Measurements from ENCODE around the gene CLINT1. TPM values are rescaled to one million over a fixed set of nuclear protein-coding genes. Genes with fewer than 3 reads are reported as not detected.
"Not testable (repeated sequence)": the region's sequence is repeated elsewhere in the genome, so short reads cannot be mapped to it uniquely, and the experiment has no call there.

The CLINT1 gene
- total and polyA plus RNA-seq, 2 of the 4 experiments (the other 2 are of a cell fraction): 144 to 146 TPM

DNA sequence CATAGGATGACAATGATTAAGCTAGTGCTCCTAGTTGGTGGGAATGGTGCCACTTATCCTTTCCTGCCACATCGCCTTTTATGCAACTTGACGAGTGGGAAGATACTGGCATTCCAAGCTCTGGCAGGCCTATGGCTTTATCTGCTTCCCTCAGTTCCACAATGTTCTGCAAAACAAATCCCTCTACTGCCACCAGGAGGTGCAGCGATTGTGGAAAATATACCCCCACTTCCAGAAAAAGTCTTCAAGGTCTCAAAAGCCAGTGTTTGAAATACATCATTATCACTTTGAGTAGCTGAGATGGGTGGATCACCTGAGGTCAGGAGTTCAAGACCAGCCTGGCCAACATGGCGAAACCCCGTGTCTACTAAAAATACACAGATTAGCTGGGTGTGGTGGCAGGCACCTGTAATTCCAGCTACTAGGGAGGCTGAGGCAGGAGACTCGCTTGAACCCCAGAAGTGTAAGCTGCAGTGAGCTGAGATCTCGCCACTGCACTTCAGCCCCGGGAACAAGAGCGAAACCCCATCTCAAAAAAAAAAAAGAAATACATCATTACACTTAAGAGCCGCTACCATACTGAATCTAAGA lies 3.4 kb downstream of the CLINT1 start (continued):
- TF ChIP-seq FOS (IDR thresholded peaks at IDR 0.05; ENCODE audit: low read depth, low read length): no peak

- peaks cover 81% of the 10 kb centered on the region for H4K20me1 ChIP-seq (ENCODE audit: insufficient read depth, low read length)
- CTCF ChIA-PET: interaction anchor here (1.2 kb wide), 2 partner anchors 65 to 95 kb away, joined by 3 read pairs; no protein-coding TSS in a partner anchor
Observed at GRCh38 chr5:157853365-157853764, 5.6 kb downstream of the CLINT1 start.

More at GRCh38 chr5:157853365-157853764, 5.6 kb downstream of the CLINT1 start:
- H3K4me2 ChIP-seq (ENCODE audit: low read depth, low read length); H3K18ac ChIP-seq (ENCODE audit: low read depth, low read length); H4K91ac ChIP-seq (ENCODE audit: insufficient read depth, low read depth, low read length); H3K27ac ChIP-seq (ENCODE audit: insufficient read depth, low read length); H4K8ac ChIP-seq (ENCODE audit: low read depth in 2 of 2, low read length in 2 of 2); H3K23ac ChIP-seq (ENCODE audit: low read depth, low read length); H3K27me3 ChIP-seq (ENCODE audit: control insufficient read depth, insufficient read depth, low read length); H3K4me3 ChIP-seq (ENCODE audit: insufficient read depth, low read depth, low read length); H3K9me1 ChIP-seq (ENCODE audit: insufficient read depth, low read length); POLR2A ChIA-PET (ENCODE audit: unreplicated experiment); H4K5ac ChIP-seq (ENCODE audit: low read depth, low read length); H3K4ac ChIP-seq (ENCODE audit: low read depth, low read length); H3K14ac ChIP-seq (replicated peaks; ENCODE audit: low read depth, low read length); H2BK20ac ChIP-seq (ENCODE audit: low read depth, low read length); H2BK5ac ChIP-seq (ENCODE audit: low read depth, low read length, poor library complexity, severe bottlenecking); H2AK9ac ChIP-seq (replicated peaks; ENCODE audit: low read depth, low read length, poor library complexity); ATAC-seq (ENCODE audit: low read depth); H2BK15ac ChIP-seq (ENCODE audit: low read depth, low read length); DNase-seq; H2BK120ac ChIP-seq (ENCODE audit: low read depth, low read length); H3K36me3 ChIP-seq (ENCODE audit: control insufficient read depth, insufficient read depth, low read length); BruUV-seq (replicated peaks); H3K9me3 ChIP-seq (ENCODE audit: control insufficient read depth, insufficient read depth, low read length); H2AK5ac ChIP-seq (ENCODE audit: low read depth, low read length); dilution Hi-C loops (cut with HindIII; ENCODE audit: low sequenced_read_pairs, unreplicated experiment); H2AFZ ChIP-seq (replicated peaks; ENCODE audit: low read length, poor library complexity); H3K9ac ChIP-seq (ENCODE audit: low read depth, low read length); H3K4me1 ChIP-seq (ENCODE audit: control insufficient read depth, insufficient read depth, low read length); in situ Hi-C loops (cut with MboI; ENCODE audit: low sequenced_read_pairs); H3K56ac ChIP-seq (ENCODE audit: extremely low read depth, insufficient read depth, low read length): not testable (repeated sequence)
- peaks cover 0 to 31% of the 10 kb centered on the region in 2 experiments; a peak in 2 of 4 replicates for H3K79me1 ChIP-seq (ENCODE audit: low read depth in 1 of 2, low read length in 2 of 2)
- intact Hi-C loops (cut with micrococcal nuclease): loop anchor here (2.0 kb wide), 1 partner anchor 17 kb away; no protein-coding TSS in a partner anchor
- WGBS, 2 experiments (ENCODE audit: extremely low coverage in 2 of 2, insufficient read length in 1 of 2): 100% methylated on average over 3 of the region's 9 CpGs; no CpG with 5 or more reads in 1 of the 2 experiments

All from IMR-90 (cell line).